DND-41 (cell line): ENCODE data around the gene GRM7.

Experiments
- ATAC-seq: fragments of 200-7000 bp; cut with Tn5 transposase; 3 replicates; pipeline ENCODE4 v1.9.1; 2021; ENCODE audit warnings: low read depth; ENCODE audit not compliant: insufficient read depth
- DNase-seq: peaks from one replicate; pipeline ENCODE4 v3.0.0-alpha.2; 2020
- H2AFZ ChIP-seq: 2 replicates; pipeline ENCODE4 v1.6.0; 2012; ENCODE audit warnings: low read depth, low read length
- H3K27ac ChIP-seq: 2 replicates; pipeline ENCODE4 v1.5.1; 2012; ENCODE audit warnings: low read length, inconsistent platforms
- H3K27me3 ChIP-seq: fragments of 200-600 bp; sonication (generic); 2 replicates; pipeline ENCODE4 v1.6.0; 2012; ENCODE audit warnings: low read length, mild to moderate bottlenecking, inconsistent platforms; ENCODE audit not compliant: insufficient read depth, poor library complexity
- H3K36me3 ChIP-seq: 2 replicates; pipeline ENCODE4 v1.5.1; 2012; ENCODE audit warnings: low read length, inconsistent platforms; ENCODE audit not compliant: insufficient read depth
- H3K4me1 ChIP-seq: 2 replicates; pipeline ENCODE4 v1.5.1; 2012; ENCODE audit warnings: mild to moderate bottlenecking, low read length; ENCODE audit not compliant: insufficient read depth
- H3K4me2 ChIP-seq: 2 replicates; pipeline ENCODE4 v1.6.0; 2012; ENCODE audit warnings: mild to moderate bottlenecking, moderate library complexity, low read length, inconsistent platforms; ENCODE audit not compliant: insufficient read depth
- H3K4me3 ChIP-seq, 2 experiments: fragments of 200-600 bp in 1 of 2; shearing (Covaris generic) in 1 of 2; 2 replicates each; pipeline ENCODE4 v1.5.1; 2012 to 2016; ENCODE audit warnings: inconsistent platforms in 2 of 2, low read length in 2 of 2, mild to moderate bottlenecking in 2 of 2, low read depth in 1 of 2, moderate library complexity in 1 of 2
- H3K79me2 ChIP-seq: 2 replicates; pipeline ENCODE4 v1.6.0; 2012; ENCODE audit warnings: low read length, inconsistent platforms; ENCODE audit not compliant: insufficient read depth
- H3K9ac ChIP-seq: 2 replicates; pipeline ENCODE4 v1.6.0; 2012; ENCODE audit warnings: low read depth, mild to moderate bottlenecking, inconsistent platforms, low read length, moderate library complexity
- H3K9me3 ChIP-seq: 2 replicates; pipeline ENCODE4 v1.5.1; 2012; ENCODE audit warnings: low read length, moderate library complexity, mild to moderate bottlenecking, inconsistent platforms; ENCODE audit not compliant: insufficient read depth, severe bottlenecking
- H4K20me1 ChIP-seq: 2 replicates; pipeline ENCODE4 v1.6.0; 2012; ENCODE audit warnings: low read length; ENCODE audit not compliant: insufficient read depth
- EZH2 ChIP-seq: IDR thresholded peaks from 3 replicates; pipeline ENCODE4 v1.6.1; 2012; ENCODE audit warnings: borderline replicate concordance, low read depth, mild to moderate bottlenecking, moderate library complexity, low read length, inconsistent platforms; ENCODE audit not compliant: severe bottlenecking
- TF ChIP-seq, protein P1 (sequence below): IDR thresholded peaks from 2 replicates; pipeline ENCODE4 v1.5.1; 2012; ENCODE audit warnings: borderline replicate concordance, low read length, moderate library complexity, mild to moderate bottlenecking; ENCODE audit not compliant: poor library complexity, severe bottlenecking; ENCODE audit errors: extremely low read depth

The GRM7 gene

DNA sequence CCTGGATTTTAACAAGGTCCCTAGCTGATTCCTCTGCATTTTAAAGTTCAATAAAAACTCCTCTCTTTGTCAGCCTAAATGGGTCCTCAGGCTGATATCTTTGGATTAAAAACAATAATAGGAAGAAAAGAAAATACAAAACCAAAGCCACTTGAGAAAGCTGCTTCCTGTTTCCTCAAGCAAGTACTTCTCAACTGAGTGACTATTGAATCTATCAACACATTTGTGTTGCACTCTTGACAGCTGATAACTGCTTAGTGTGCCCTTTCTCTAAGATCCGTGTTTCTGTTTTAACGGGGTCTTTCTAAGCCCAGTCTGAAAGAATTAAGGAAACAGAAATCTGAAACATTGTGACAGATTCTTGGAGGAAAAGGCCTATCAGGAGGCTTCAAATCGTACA, 410.7 kb downstream of the GRM7 start:
- Histone ChIP-seq H3K4me2 (no peak overlapping the region), H3K27ac (no peak overlapping the region), H3K9me3 (no peaks in the 10 kb centered on the region), H3K4me1 (no peaks in the 10 kb centered on the region), H3K4me3 (no peak overlapping the region), H3K36me3 (no peaks in the 10 kb centered on the region), H3K79me2 (no peaks in the 10 kb centered on the region), H3K9ac (no peak overlapping the region), H4K20me1 (no peaks in the 10 kb centered on the region), H3K27me3 (no peaks in the 10 kb centered on the region), H2AFZ (no peak overlapping the region)
- ATAC-seq (no peak), DNase-seq (no peak)
- TF ChIP-seq, protein P1, sequence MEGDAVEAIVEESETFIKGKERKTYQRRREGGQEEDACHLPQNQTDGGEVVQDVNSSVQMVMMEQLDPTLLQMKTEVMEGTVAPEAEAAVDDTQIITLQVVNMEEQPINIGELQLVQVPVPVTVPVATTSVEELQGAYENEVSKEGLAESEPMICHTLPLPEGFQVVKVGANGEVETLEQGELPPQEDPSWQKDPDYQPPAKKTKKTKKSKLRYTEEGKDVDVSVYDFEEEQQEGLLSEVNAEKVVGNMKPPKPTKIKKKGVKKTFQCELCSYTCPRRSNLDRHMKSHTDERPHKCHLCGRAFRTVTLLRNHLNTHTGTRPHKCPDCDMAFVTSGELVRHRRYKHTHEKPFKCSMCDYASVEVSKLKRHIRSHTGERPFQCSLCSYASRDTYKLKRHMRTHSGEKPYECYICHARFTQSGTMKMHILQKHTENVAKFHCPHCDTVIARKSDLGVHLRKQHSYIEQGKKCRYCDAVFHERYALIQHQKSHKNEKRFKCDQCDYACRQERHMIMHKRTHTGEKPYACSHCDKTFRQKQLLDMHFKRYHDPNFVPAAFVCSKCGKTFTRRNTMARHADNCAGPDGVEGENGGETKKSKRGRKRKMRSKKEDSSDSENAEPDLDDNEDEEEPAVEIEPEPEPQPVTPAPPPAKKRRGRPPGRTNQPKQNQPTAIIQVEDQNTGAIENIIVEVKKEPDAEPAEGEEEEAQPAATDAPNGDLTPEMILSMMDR: no peak
- TF ChIP-seq EZH2: no peak

DNA sequence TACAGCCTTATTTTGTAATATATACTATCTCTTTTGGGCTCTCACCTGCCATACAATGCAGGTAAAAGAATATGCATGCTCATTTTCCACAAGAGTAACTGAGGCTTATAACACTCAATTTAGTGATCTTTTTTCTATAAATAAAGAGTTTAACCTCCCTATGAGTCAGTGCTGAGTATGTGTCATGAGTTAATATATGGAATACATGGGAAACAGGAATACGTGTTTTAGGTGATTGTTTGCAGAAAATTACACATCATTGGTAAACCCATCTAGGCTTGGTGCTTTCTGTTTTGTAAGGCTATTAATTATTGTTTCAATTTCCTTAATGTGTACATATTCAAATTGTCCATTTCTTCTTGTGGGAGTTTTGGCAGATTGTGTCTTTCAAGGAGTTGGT, 411.3 kb downstream of the GRM7 start:
- Histone ChIP-seq H3K27me3 (no peaks in the 10 kb centered on the region), H4K20me1 (no peaks in the 10 kb centered on the region), H3K79me2 (no peaks in the 10 kb centered on the region), H3K36me3 (no peaks in the 10 kb centered on the region), H3K27ac (no peak overlapping the region), H3K4me2 (no peak overlapping the region), H3K9ac (no peak overlapping the region), H3K9me3 (no peaks in the 10 kb centered on the region), H3K4me1 (no peaks in the 10 kb centered on the region), H3K4me3 (no peak overlapping the region), H2AFZ (no peak overlapping the region)
- no peak for ATAC-seq
- no peak for DNase-seq
- no peak for TF ChIP-seq EZH2
- TF ChIP-seq, protein P1: no peak

DNA sequence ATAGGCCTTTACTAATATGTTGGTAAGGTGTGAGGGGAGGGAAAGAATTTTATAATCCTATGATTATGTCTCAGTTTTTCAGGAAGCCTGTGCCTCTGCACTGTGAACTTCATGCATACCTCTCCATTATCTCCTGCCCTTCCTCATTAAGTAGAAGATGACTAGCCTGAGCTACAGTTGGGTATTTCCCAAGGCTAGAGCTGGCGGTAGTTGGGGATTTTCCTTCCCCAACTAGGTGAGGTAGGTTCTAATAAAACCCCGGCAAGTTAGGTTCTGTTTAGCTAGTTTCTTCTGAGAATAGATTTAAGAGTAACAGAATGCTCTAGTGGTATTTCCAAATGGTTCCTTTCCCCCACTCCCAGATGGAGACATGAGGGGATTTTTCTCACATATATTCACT, 414.5 kb downstream of the GRM7 start:
- no peaks in the 10 kb centered on the region for H3K79me2 ChIP-seq
- no peak overlapping the region for H3K4me2 ChIP-seq
- H3K4me3 ChIP-seq: no peak overlapping the region
- no peak for TF ChIP-seq EZH2
- TF ChIP-seq, protein P1: no peak
- DNase-seq (no peak), ATAC-seq (no peak)
- no peak overlapping the region for H3K27ac ChIP-seq
- no peaks in the 10 kb centered on the region for H3K4me1 ChIP-seq
- no peaks in the 10 kb centered on the region for H4K20me1 ChIP-seq
- no peaks in the 10 kb centered on the region for H3K36me3 ChIP-seq
- no peaks in the 10 kb centered on the region for H3K27me3 ChIP-seq
- no peak overlapping the region for H2AFZ ChIP-seq
- H3K9me3 ChIP-seq: no peaks in the 10 kb centered on the region
- H3K9ac ChIP-seq: no peak overlapping the region

DNA sequence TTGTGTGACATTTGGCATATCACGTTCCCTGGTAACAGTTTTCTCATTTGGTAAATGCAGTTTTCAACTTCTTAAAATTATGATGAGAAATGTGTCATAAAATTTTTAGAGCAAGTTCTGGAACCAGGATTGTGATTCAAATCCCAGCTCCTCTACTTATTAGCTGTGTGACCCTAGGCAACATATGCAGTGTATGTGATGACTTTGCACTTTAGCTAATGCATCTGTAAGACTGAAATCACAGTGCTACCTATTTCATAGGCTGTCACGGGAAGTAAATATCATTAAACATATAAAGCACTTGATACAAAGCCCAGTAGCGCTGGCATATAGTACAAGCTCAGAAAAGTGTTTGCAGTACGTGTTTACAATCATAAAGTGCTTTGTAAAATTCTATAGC, 419.4 kb downstream of the GRM7 start:
- no peaks in the 10 kb centered on the region for H3K4me1 ChIP-seq
- DNase-seq: no peak
- H3K27me3 ChIP-seq: no peaks in the 10 kb centered on the region
- no peak overlapping the region for H2AFZ ChIP-seq
- no peaks in the 10 kb centered on the region for H3K36me3 ChIP-seq
- no peak overlapping the region for H3K4me2 ChIP-seq
- no peak overlapping the region for H3K27ac ChIP-seq
- H3K79me2 ChIP-seq: no peaks in the 10 kb centered on the region
- TF ChIP-seq, protein P1: no peak
- TF ChIP-seq EZH2: no peak
- H3K9ac ChIP-seq: no peak overlapping the region
- no peaks in the 10 kb centered on the region for H3K9me3 ChIP-seq
- no peaks in the 10 kb centered on the region for H4K20me1 ChIP-seq
- no peak for ATAC-seq
- H3K4me3 ChIP-seq: no peak overlapping the region
